ENCODE results near the gene MTHFD1L.
"Not testable (repeated sequence)": the region's sequence is repeated elsewhere in the genome, so short reads cannot be mapped to it uniquely, and the experiment has no call there.

Gene MTHFD1L

GRCh38 chr6:151036869-151037680 lies 171.6 kb downstream of the MTHFD1L start:
- no peaks in the 10 kb centered on the region for H3K9me2 ChIP-seq (replicated peaks; ENCODE audit: insufficient read depth, low read length)
- H2AFZ ChIP-seq (ENCODE audit: low read depth, low read length, severe bottlenecking): no peak overlapping the region
- no peak overlapping the region for H3K27ac ChIP-seq (ENCODE audit: low read depth, low read length)
- no peak overlapping the region for H3K4me2 ChIP-seq (ENCODE audit: low read depth, low read length, poor library complexity, severe bottlenecking)
- no peaks in the 10 kb centered on the region for H3K79me2 ChIP-seq (ENCODE audit: insufficient read depth, low read length)
- H3K9me3 ChIP-seq (ENCODE audit: insufficient read depth, low read length): no peaks in the 10 kb centered on the region
- H3F3A ChIP-seq (ENCODE audit: insufficient read depth): no peaks in the 10 kb centered on the region
- no peak overlapping the region for H3K4me3 ChIP-seq (ENCODE audit: insufficient read depth, low read length, poor library complexity, severe bottlenecking)
- no peaks in the 10 kb centered on the region for H3K27me3 ChIP-seq (ENCODE audit: low read length)
- no peak for TF ChIP-seq EZH2phosphoT487 (conservative IDR thresholded peaks at IDR 0.05; ENCODE audit: low read length)
- TF ChIP-seq CTCF (IDR thresholded peaks at IDR 0.05; ENCODE audit: insufficient read depth, low read length, poor library complexity, severe bottlenecking): no peak
- H3K9ac ChIP-seq (ENCODE audit: low read length): no peak overlapping the region
- peaks cover 11% of the 10 kb centered on the region; the same call in 1 of the 2 replicates for H3K36me3 ChIP-seq (ENCODE audit: low read length)
- no peaks in the 10 kb centered on the region for H4K20me1 ChIP-seq (ENCODE audit: low read depth, low read length)

GRCh38 chr6:151038616-151039015 lies 173.1 kb downstream of the MTHFD1L start:
- Histone ChIP-seq H2AFZ (ENCODE audit: low read depth, low read length, severe bottlenecking) (no peak overlapping the region), H3K36me3 (ENCODE audit: low read length) (peaks cover 8% of the 10 kb centered on the region; the same call in 1 of the 2 replicates), H3K27me3 (ENCODE audit: low read length) (no peaks in the 10 kb centered on the region), H3K4me3 (ENCODE audit: insufficient read depth, low read length, poor library complexity, severe bottlenecking) (no peak overlapping the region), H3K27ac (ENCODE audit: low read depth, low read length) (no peak overlapping the region), H4K20me1 (ENCODE audit: low read depth, low read length) (no peaks in the 10 kb centered on the region), H3K4me2 (ENCODE audit: low read depth, low read length, poor library complexity, severe bottlenecking) (no peak overlapping the region), H3K9me2 (replicated peaks; ENCODE audit: insufficient read depth, low read length) (no peaks in the 10 kb centered on the region), H3K79me2 (ENCODE audit: insufficient read depth, low read length) (no peaks in the 10 kb centered on the region), H3K9me3 (ENCODE audit: insufficient read depth, low read length) (no peaks in the 10 kb centered on the region), H3F3A (ENCODE audit: insufficient read depth) (no peaks in the 10 kb centered on the region), H3K9ac (ENCODE audit: low read length) (no peak overlapping the region)
- TF ChIP-seq CTCF (IDR thresholded peaks at IDR 0.05; ENCODE audit: insufficient read depth, low read length, poor library complexity, severe bottlenecking): no peak
- TF ChIP-seq EZH2phosphoT487 (conservative IDR thresholded peaks at IDR 0.05; ENCODE audit: low read length): no peak

GRCh38 chr6:151040888-151041521 lies 175.5 kb downstream of the MTHFD1L start:
- H3K9me3 ChIP-seq (ENCODE audit: insufficient read depth, low read length); H3K4me2 ChIP-seq (ENCODE audit: low read depth, low read length, poor library complexity, severe bottlenecking); H4K20me1 ChIP-seq (ENCODE audit: low read depth, low read length); H2AFZ ChIP-seq (ENCODE audit: low read depth, low read length, severe bottlenecking); H3K4me3 ChIP-seq (ENCODE audit: insufficient read depth, low read length, poor library complexity, severe bottlenecking); H3K27me3 ChIP-seq (ENCODE audit: low read length); H3K9me2 ChIP-seq (replicated peaks; ENCODE audit: insufficient read depth, low read length); H3K79me2 ChIP-seq (ENCODE audit: insufficient read depth, low read length); H3F3A ChIP-seq (ENCODE audit: insufficient read depth); H3K27ac ChIP-seq (ENCODE audit: low read depth, low read length); H3K9ac ChIP-seq (ENCODE audit: low read length); H3K36me3 ChIP-seq (ENCODE audit: low read length): not testable (repeated sequence)

GRCh38 chr6:151041686-151042085 lies 176.2 kb downstream of the MTHFD1L start:
- no peak overlapping the region for H3K27ac ChIP-seq (ENCODE audit: low read depth, low read length)
- H3K9ac ChIP-seq (ENCODE audit: low read length): no peak overlapping the region
- no peak overlapping the region for H3K4me3 ChIP-seq (ENCODE audit: insufficient read depth, low read length, poor library complexity, severe bottlenecking)
- no peaks in the 10 kb centered on the region for H3K36me3 ChIP-seq (ENCODE audit: low read length)
- H3K79me2 ChIP-seq (ENCODE audit: insufficient read depth, low read length): no peaks in the 10 kb centered on the region
- H3K4me2 ChIP-seq (ENCODE audit: low read depth, low read length, poor library complexity, severe bottlenecking): no peak overlapping the region
- no peaks in the 10 kb centered on the region for H3K9me2 ChIP-seq (replicated peaks; ENCODE audit: insufficient read depth, low read length)
- no peak overlapping the region for H2AFZ ChIP-seq (ENCODE audit: low read depth, low read length, severe bottlenecking)
- H4K20me1 ChIP-seq (ENCODE audit: low read depth, low read length): no peaks in the 10 kb centered on the region
- H3K9me3 ChIP-seq (ENCODE audit: insufficient read depth, low read length): no peaks in the 10 kb centered on the region
- no peak for TF ChIP-seq CTCF (IDR thresholded peaks at IDR 0.05; ENCODE audit: insufficient read depth, low read length, poor library complexity, severe bottlenecking)
- TF ChIP-seq EZH2phosphoT487 (conservative IDR thresholded peaks at IDR 0.05; ENCODE audit: low read length): no peak
- no peaks in the 10 kb centered on the region for H3F3A ChIP-seq (ENCODE audit: insufficient read depth)
- no peaks in the 10 kb centered on the region for H3K27me3 ChIP-seq (ENCODE audit: low read length)

- H3K79me2 ChIP-seq (ENCODE audit: insufficient read depth, low read length); H3K36me3 ChIP-seq (ENCODE audit: low read length); H4K20me1 ChIP-seq (ENCODE audit: low read depth, low read length); H3K27ac ChIP-seq (ENCODE audit: low read depth, low read length); H3K9me2 ChIP-seq (replicated peaks; ENCODE audit: insufficient read depth, low read length); H3K27me3 ChIP-seq (ENCODE audit: low read length); H3K9ac ChIP-seq (ENCODE audit: low read length); H2AFZ ChIP-seq (ENCODE audit: low read depth, low read length, severe bottlenecking); H3K9me3 ChIP-seq (ENCODE audit: insufficient read depth, low read length); H3K4me2 ChIP-seq (ENCODE audit: low read depth, low read length, poor library complexity, severe bottlenecking); H3K4me3 ChIP-seq (ENCODE audit: insufficient read depth, low read length, poor library complexity, severe bottlenecking); H3F3A ChIP-seq (ENCODE audit: insufficient read depth): not testable (repeated sequence)
These were observed 177.4 kb downstream of the MTHFD1L start for GRCh38 chr6:151042911-151043330.

Data from SU-DHL-6 (cell line).